GM21529 (cell line): ENCODE data around the gene PKDCC.
A peak's percentile ranks its signal among the peaks of the same experiment; 100 is the strongest.
"Not testable (repeated sequence)": the region's sequence is repeated elsewhere in the genome, so short reads cannot be mapped to it uniquely, and the experiment has no call there.

ENCODE experiments used
- ATAC-seq: cut with Tn5 transposase; IDR thresholded peaks from one replicate; pipeline ENCODE4 v1.9.1; 2021; ENCODE audit not compliant: unreplicated experiment

PKDCC gene

DNA sequence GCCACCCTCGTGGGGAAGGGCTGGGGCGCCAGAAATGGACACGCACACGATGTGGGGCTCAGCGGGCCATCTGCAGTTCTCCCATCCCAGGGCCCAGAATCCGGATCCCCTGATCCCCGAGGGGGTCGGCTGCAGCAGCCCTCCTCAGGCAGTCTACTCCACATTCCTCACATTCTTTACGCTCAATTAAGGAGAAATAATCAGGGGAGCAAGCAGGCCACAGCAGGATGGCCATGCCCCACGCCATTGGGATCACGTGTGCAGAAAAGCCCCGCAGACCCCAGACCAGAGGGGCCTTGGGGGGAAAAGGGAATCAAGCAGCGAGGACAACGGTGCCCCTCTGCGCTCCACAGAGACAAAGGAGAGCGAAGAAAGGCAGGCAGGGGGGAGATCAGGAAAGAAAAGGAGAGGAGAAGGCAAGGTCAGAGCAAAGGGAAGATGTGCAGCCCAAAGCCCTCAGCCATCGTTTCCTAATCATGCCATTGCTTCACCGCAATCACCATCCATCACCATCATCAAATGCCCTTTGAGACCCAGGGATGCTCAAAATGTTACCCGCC is 17.5 kb upstream of the PKDCC start:
- ATAC-seq, result no peak

- no peak for ATAC-seq
Measured at GRCh38 chr2:42030829-42031228, 17.0 kb upstream of the PKDCC start.

GRCh38 chr2:42031281-42032223 is 16.3 kb upstream of the PKDCC start:
- ATAC-seq, result no peak

DNA sequence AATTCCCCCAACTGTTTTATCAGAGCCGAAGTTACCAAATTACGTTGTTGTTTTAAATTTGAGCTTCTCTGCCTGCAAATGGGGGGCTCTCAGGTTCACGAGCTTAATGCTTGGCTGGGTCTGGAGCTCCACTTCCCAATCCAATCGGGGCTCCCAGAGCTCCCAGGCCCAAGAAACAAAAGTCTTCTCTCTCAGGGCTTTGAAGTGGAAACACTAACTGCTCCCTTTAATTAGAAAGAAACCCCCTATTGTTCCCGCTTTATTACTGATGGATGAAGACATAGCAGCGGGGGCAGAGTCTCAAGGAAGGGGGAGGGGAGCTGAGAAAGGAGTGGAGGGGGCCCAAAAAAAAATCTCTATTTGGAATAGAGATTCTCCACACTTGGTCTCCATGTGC is 15.6 kb upstream of the PKDCC start:
- ATAC-seq, result no peak

DNA sequence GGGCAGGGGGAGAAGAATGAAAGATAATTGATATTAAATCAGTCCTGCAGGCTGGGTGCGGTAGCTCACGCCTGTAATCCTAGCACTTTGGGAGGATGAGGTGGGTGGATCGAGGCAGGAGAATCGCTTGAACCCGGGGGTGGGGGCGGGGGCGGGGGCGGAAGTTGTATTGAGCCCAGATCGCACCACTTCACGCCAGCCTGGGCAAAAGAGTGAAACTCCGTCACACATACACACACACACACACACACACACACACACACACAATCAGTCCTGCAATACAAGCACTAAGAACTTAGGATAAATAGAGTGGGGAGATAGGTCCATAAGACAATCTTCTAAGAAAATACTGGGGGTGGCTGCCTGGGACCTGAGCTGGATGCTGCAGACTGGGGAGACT is 15.1 kb upstream of the PKDCC start:
- ATAC-seq, result no peak

GRCh38 chr2:42034096-42034495 is 13.7 kb upstream of the PKDCC start:
- ATAC-seq, result not testable (repeated sequence)

GRCh38 chr2:42035241-42035640 is 12.6 kb upstream of the PKDCC start:
- ATAC-seq, result no peak

DNA sequence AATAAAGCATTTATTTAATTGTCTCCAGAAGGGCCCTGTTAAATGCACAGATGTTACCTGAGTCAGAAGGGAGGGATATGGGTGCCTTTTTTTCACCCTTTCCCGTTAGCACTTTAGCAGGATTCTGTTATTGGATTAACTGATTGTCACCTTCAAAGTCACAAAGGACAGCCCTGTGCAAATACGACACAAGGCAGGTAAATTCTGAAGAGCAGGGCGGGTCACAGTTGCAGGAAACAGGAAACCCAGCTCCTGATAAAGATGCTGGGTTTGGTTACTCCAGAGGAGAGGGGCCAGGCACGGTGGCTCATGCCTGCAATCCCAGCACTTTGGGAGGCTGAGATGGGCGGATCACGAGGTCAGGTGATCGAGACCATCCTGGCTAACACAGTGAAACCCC is 11.4 kb upstream of the PKDCC start:
- ATAC-seq, result no peak

DNA sequence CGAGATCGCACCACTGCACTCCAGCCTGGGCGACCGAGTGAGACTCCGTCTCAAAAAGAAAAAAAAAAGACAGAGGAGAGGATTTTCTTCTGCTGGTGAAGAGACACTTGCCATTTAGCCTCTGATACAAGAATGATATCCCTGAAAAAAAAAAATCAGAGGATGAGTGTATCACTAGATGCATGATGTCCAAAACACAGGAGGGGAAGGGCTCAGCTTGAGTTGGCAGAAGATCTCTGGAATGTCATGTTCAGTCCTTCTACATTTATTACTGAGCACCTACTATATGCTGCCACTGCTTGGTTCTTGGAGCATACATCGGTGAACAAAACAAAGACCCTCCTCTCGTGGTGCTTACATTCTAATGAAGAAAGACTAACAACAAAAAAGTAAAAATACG is 10.9 kb upstream of the PKDCC start:
- ATAC-seq, result no peak

DNA sequence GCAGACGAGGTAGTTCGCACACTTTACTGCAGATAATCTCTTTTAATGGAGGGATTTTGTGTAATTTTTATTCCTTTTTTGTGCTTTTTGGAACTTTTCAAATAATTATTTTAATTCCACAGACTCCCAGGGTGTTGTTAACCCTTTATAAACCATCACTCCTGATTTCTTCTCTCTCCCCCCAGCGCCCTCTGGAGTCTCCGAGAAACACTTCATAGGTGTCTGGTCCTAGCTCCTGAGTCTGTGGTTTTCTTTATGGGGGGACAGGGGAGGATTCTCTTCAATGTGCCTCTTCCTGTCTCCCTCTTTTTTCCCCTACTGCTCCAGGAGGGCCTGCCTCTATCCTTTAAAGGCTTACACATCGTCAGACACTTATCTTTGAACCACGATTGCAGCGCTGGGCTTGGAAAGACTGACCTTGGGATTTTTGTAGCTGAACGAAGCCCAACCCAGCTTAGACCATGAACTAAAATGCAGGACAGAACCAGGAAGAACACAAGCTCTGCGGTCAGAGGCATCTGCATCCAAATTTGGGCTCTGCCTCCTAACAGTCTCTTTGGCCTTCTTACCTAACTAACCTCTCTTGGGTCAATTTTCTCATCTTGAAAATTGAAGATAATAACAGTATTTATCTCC is 7.1 kb upstream of the PKDCC start:
- no peak for ATAC-seq

DNA sequence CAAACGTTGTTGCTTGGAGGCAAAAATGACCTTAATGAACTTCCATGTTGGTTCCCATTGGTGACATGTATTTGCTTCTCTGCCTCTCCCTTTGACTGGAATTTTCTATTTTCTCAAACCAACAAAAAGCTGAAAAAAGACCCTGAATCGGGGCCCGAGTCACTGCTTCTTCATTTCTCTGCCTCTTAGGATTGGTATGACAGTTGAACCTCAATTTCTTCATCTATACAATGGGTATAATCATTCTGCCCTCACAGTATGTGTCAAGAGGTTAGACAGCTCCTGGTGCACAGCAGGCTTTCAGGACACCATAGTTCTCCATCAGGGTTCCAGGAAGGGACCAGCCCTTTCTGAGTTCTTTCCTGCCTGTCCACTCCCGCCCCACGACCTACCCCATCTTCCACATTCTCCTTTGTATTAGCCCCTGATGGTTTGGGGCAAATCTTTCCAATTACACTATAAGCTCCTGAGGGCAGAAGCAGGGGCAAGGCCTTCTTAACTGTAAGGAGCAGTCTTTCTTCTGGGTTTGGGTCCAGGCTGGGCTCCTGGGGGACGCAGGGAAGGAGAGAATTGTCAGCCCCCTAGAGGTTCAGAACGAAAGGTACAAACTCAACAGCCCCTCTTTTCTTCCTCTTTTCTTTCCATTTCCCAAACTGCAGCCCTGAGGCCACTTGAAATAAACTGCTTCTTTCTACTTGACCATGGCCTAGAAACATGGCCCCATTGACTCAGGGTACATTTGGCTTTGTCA is 6.3 kb upstream of the PKDCC start:
- ATAC-seq, result no peak

DNA sequence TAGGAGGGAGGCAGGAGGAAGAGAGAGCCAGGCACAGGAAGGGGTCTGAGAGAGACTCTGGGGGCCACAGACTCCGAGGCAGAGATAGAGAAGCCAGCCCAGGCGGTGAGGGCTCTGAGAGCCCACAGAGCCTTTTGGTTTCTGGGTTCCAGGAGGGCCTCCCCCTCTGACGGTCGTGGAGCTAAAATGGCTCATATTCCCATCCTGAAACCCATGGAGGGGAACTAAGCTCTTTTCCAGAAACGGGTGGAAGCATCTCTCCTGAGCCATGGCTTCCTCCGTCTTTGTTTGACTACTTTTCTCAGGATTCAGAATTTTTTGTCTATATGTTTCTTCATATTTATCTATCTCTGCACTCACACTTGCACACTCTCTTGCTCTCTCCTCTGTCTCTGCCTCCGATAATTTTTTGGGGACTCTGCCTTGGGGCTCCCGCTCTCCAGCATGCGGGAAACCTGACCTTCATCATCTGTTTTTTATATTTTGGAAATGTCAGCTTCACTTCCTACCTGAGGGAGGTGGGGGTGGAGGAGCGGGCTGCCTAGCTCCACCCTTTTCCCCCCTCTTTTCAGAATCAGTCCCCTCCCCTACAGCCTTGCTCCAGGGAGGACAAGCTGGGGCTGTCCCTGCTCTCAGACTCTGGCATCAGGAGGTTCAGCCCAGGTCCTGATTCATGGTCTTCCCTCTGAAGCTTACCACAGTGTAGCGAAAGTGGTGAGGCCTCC is 5.0 kb upstream of the PKDCC start:
- ATAC-seq, result no peak

GRCh38 chr2:42043789-42044394 is 3.9 kb upstream of the PKDCC start:
- ATAC-seq, result no peak

- ATAC-seq, result no peak
Measured at GRCh38 chr2:42044939-42045338, 2.9 kb upstream of the PKDCC start.

GRCh38 chr2:42045352-42045751 is 2.5 kb upstream of the PKDCC start:
- ATAC-seq, result no peak

DNA sequence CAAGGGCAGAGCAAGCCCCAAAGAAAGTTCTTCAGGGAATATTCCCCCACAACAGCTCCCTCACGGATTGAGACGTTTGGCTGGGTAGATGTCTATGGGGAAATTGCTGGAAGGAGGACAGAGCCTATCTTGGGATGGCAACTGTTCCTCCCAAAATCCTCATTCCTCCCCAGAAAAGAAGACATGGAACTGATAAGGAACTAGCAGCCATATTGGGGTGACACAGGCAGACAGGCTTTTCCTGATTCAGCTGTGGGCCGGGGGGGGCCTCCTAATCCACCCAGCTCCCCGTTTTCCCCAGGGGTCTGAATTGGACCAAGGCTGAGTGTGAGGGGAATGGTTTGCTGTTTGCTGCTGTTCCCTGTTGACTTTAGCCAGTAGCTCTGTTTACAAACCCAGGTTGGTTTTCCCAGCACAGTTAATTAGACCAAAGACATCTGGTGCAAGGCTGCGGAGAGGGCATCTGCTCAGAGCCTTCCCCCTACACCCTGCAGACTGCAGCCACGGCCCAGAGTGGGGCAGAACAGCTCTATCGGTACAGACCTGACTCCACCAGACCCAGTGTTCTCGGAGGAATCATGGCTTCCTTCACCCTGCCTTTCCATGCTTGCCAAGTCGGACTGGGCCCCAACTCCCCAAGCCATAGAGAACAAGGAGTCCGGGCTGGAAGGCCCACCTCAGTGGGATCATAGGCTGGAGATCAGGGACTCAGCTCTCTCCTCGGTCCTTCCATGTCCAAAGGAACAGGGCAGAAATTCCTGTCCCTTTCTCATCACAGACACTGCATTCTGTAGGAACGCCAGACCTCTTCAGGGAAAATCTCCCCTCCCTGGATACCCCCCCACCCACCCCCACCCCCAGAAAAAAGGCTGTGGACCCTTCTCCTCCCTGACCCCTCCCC is 1.7 kb upstream of the PKDCC start:
- ATAC-seq, result no peak

- ATAC-seq, result peak; percentile 15
Measured at GRCh38 chr2:42046819-42047487, 868 bp upstream of the PKDCC start.

GRCh38 chr2:42048299-42049220 is 739 bp downstream of the PKDCC start:
- ATAC-seq, result no peak
